NCI-H2081 treated with DMSO at 0.1 percent for 48 hours (cell line): ENCODE measurements around the gene S100Z.
"Not testable (repeated sequence)": the region's sequence is repeated elsewhere in the genome, so short reads cannot be mapped to it uniquely, and the experiment has no call there.

Source experiments
- DNase-seq: peaks from one replicate; lab custom pipeline; 2025; lab: John Stamatoyannopoulos, UW

Gene S100Z

GRCh38 chr5:76849419-76850291 is at the start of gene S100Z:
Gene S100Z (plus strand): TSS chr5:76850014. CDS start chr5:76875360, 25,346 bp downstream.
- no peak for DNase-seq

DNA sequence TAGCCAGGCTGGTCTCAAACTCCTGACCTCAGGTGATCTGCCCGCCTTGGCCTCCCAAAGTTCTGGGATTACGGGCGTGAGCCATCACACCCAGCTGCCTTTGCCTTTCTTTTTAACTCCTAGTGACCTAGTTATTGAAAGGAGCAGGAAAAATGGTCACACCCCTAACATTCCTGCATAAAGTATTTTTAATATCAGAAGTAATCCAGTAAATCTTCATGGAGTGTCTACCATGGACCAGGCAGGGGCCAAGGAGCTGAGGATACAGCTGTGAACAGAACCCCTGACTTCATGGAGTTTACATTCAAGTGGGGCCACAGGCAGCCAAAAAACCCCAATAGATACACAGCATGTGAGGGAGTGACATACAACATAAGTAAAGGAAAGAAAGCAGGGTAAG is 49.2 kb upstream of the S100Z start:
- no peak for DNase-seq

- DNase-seq: no peak
These were observed 48.5 kb upstream of the S100Z start for GRCh38 chr5:76801159-76801802.

DNA sequence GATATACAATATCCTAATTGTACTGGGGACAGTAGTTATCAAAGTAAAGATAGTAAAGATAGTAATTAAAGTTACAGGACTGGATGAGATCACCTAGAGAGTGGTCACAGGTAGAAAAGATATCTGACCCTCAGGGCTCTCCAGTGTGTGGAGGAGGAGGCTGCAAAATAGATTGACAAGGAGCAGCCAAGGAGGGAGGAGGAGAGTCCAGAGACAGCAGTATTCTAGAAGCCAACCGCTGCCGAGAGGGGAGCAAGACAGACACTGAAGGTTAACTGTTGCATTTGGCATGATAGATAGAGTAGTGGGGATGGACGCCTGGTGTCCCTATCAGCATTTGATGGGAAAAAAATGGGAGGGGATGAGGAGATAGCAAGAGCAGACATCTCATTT is 48.0 kb upstream of the S100Z start:
- DNase-seq: no peak

- DNase-seq: no peak
These were observed 45.5 kb upstream of the S100Z start for GRCh38 chr5:76804266-76804665.

DNA sequence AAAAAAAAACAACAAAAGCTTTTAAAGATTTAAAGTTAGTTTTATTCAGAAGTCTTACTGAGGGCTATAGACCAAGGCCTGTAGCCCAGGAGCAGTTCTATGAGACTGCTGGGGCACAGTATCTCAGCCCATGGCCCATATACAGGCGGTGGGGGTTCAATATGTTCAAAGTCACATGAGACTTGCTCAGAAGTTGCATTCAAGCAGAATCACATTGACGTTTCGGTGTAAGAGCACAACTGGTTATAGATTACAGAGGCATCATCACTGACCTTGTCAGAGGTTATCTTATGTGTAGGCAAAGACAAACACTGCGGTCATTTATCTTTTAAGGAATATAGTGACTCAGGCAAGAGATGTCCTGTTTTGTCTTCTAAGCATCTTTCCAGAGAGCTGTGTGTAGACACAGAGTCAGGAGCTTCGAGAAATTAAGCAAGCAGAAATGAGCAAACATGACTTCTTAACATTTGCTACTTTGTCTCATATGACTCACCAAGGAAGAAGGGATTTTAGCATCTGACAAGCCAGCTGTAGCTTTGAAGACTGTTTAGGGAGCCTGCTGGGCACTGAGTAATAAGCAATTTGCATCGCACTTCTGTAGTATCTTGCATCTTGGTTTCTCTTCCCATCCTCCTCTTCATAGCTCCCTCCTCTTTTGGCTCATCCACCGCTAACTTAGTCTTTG is 43.9 kb upstream of the S100Z start:
- DNase-seq: no peak

- DNase-seq: no peak
These were observed 42.5 kb upstream of the S100Z start for GRCh38 chr5:76807296-76807695.

GRCh38 chr5:76808141-76808691 is 41.6 kb upstream of the S100Z start:
- no peak for DNase-seq

GRCh38 chr5:76809141-76809540 is 40.7 kb upstream of the S100Z start:
- DNase-seq: no peak

DNA sequence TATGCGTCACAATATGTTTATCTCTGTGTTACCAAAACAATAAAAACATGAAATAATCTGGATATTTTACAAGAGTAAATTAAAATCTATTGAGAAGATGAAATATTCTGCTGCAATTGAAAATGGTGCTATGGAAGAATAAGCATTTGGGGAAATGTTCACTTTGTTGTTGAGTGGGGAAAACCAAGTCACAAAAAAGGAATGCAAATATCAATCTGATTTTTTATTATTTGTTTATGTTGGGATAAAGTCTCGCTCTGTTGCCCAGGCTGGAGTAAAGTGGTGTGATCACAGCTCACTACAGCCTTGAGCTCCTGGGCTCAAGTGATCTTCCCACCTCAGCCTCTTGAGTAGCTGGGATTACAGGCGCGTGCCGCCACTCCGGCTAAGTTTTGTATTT is 39.6 kb upstream of the S100Z start:
- DNase-seq: no peak

GRCh38 chr5:76811214-76811613 is 38.6 kb upstream of the S100Z start:
- no peak for DNase-seq

DNA sequence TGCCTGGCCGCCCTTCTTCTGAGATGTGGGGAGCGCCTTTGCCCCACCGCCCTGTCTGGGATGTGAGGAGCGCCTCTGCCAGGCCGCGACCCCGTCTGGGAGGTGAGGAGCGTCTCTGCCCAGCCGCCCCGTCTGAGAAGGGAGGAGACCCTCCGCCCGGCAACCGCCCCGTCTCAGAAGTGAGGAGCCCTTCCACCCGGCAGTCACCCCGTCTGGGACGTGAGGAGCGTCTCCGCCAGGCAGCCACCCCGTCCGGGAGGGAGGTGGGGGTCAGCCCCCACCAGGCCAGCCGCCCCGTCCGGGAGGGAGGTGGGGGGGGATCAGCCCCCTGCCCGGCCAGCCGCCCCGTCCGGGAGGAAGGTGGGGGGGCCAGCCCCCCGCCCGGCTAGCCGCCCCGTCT is 37.6 kb upstream of the S100Z start:
- not testable (repeated sequence) for DNase-seq

DNA sequence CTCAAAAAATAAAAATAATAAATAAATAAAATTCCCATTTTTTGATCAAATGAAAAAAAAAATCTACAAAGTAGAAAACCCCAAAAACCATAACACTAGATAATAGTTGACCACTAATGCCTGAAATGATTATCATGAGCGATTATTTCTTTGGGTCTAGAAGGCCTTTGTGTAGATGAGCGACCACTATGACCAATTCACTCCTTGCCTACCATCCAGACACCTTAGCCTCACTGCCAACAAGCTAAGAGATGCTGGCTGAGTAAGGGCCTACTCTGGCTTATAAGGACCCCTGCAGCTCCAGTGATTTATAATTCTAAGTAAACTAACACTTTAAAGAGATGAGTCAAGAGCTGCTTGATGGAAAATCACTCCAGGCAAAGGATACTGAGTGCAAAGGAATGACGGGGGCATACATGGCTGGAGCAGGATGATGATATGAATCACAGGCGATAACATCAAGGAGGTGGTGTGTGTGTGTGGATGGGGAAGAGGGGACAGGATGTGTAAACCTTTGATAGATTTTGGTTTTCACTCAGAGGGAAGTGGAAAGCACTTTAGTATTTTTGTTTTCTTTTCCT is 35.7 kb upstream of the S100Z start:
- no peak for DNase-seq

- no peak for DNase-seq
These were observed 33.5 kb upstream of the S100Z start for GRCh38 chr5:76816110-76816831.

DNA sequence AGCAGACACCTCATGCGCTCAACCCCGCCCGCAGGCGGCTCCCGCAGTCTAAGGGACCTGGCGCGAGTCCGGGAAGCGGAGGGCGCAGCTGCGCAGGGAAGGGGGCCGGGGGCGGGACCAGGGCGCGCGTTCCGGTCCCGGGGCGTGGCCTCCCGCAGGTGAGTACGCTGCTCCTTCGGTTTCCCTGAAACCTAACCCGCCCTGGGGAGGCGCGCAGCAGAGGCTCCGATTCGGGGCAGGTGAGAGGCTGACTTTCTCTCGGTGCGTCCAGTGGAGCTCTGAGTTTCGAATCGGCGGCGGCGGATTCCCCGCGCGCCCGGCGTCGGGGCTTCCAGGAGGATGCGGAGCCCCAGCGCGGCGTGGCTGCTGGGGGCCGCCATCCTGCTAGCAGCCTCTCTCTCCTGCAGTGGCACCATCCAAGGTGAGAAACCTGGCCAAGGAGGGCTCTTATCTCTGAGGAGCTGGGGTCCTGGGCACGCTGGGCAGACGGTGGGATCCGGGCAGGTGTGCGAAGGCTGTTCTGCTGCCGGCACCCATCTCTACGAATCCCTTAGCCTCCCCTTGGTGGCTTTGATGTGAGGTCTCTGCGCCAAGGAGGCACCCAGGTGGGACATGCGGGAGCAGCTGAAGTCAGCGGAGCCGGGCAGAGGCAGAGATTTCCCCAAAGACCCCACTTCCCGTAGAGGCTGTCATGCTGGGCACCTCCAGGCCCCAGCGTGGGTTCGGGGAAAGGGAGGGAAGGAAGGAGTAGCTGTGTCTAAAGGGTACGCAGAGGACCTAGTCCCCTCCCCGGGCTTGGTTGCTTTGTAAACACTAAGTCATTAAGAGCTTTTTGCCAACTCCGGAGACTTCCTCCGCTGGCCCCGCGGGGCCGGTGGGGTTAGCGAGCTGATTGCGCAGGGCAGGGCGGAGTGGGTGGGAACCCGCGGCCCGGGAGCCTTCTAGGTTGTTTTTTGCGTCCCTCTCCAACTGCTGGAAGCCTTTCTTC is 30.7 kb upstream of the S100Z start, which contains the start of gene F2RL1:
TSS of gene F2RL1 (plus strand) at position 187 of the 988 bp plus-strand sequence. CDS start at position 340, 153 bp downstream.
- no peak for DNase-seq

GRCh38 chr5:76819851-76820525 is 29.8 kb upstream of the S100Z start:
- no peak for DNase-seq

DNA sequence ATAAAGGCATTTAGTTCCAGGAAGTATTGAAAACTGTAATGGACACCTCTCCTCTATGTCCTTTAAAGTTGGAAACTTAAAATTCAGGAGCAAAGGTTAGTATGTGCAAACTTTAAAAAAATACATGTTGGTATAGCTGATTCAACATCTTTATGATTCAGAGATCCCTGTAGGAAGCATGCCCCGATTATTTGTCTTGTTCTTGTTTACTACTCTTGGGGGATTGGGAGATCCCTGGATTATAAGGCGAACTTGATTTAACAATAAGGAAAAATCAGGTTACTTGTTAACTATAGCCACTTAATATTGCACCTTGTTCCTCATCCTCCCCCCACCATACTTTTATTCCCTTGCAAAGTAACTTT is 29.3 kb upstream of the S100Z start:
- DNase-seq: no peak

- no peak for DNase-seq
These were observed 28.7 kb upstream of the S100Z start for GRCh38 chr5:76821136-76821535.

GRCh38 chr5:76822105-76822731 is 27.6 kb upstream of the S100Z start:
- DNase-seq: not testable (repeated sequence)
